ENCODE results near the gene WIPF2. TPM values are rescaled to one million over a fixed set of nuclear protein-coding genes. Genes with fewer than 3 reads are reported as not detected.

The WIPF2 gene
- total and polyA plus RNA-seq, 2 of the 8 experiments (the other 6 are each of a cell fraction or from before 2014, with no cell fraction given), result 6.9 to 25.3 TPM

DNA sequence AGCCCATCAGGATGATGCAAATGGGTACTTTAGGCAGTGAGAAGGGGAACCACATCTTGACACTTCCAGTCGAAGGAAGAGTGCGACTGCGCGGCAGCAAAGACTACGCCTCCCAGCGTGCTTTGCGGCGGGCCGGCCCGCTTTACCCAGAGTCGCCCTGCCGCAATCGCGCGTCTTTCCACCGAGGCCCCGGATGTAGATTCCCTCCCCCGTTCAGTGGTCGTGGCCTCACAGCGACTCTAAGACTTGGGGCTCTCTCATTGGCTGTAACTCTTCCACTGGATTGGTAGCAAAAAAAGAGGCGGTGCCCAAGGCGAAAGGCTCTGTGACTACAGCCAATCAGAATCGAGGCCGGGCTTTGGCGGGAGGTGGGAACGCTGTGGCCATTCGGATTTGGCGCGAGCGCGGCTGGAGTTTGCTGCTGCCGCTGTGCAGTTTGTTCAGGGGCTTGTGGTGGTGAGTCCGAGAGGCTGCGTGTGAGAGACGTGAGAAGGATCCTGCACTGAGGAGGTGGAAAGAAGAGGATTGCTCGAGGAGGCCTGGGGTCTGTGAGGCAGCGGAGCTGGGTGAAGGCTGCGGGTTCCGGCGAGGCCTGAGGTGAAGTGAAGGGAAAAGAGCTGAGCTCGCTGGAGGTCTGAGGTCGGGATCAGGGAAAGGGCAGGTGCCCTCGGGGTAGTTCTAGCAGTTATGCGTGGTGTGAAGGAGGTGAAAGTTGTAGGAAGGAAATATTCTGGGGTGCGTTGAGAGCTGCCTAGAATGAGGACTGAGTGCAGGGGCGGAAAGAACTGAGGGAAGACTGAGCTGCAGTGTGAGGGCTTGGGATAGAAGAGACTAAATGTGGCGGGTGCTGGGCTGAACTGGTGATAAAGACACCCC lies 68.6 kb downstream of the WIPF2 start, which contains the start of gene CDC6 (continued):
- no peak for TF ChIP-seq BRCA1 (IDR thresholded peaks at IDR 0.05; ENCODE audit: low read depth, low read length)
- TF ChIP-seq SP4 (IDR thresholded peaks at IDR 0.05; ENCODE audit: low read length), result peak; percentile 35; the same call in 1 of the 2 replicates
- TF ChIP-seq SP1 (IDR thresholded peaks at IDR 0.05; ENCODE audit: low read depth, low read length), result peak; percentile 78; the same call in 1 of the 2 replicates
- TF ChIP-seq CHD1 (IDR thresholded peaks at IDR 0.05; ENCODE audit: low read depth, low read length), result no peak
- no peak for TF ChIP-seq BACH1 (IDR thresholded peaks at IDR 0.05; ENCODE audit: low read length)
- TF ChIP-seq CTBP2 (IDR thresholded peaks at IDR 0.05; ENCODE audit: borderline replicate concordance, insufficient read depth, insufficient read length, low read length), result no peak
- TF ChIP-seq EP300 (IDR thresholded peaks at IDR 0.05; ENCODE audit: borderline replicate concordance in 1 of 2, low read depth in 2 of 2, low read length in 2 of 2), result no peak
- TF ChIP-seq RNF2 (IDR thresholded peaks at IDR 0.05; ENCODE audit: borderline replicate concordance, low read depth, low read length, missing control alignments, poor library complexity, severe bottlenecking), result no peak
- TF ChIP-seq SIX5 (IDR thresholded peaks at IDR 0.05; ENCODE audit: low read depth, low read length), result peak; percentile 60; the same call in 1 of the 2 replicates
- TF ChIP-seq ASH2L (IDR thresholded peaks at IDR 0.05; ENCODE audit: low read length), result peak; percentile 24
- no peak for TF ChIP-seq JUND (IDR thresholded peaks at IDR 0.05; ENCODE audit: low read length)
- peak; percentile 99 for TF ChIP-seq TAF1 (IDR thresholded peaks at IDR 0.05; ENCODE audit: low read depth, low read length)
- peak; percentile 95 for TF ChIP-seq SAP30 (IDR thresholded peaks at IDR 0.05; ENCODE audit: insufficient read depth, insufficient replicate concordance, low read length)
- TF ChIP-seq PHF8 (conservative IDR thresholded peaks at IDR 0.05; ENCODE audit: low read depth, low read length), result peak; percentile 94
- TF ChIP-seq, protein P1, sequence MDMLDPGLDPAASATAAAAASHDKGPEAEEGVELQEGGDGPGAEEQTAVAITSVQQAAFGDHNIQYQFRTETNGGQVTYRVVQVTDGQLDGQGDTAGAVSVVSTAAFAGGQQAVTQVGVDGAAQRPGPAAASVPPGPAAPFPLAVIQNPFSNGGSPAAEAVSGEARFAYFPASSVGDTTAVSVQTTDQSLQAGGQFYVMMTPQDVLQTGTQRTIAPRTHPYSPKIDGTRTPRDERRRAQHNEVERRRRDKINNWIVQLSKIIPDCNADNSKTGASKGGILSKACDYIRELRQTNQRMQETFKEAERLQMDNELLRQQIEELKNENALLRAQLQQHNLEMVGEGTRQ (IDR thresholded peaks at IDR 0.05; ENCODE audit: low read length), result no peak
- TF ChIP-seq, protein P2, sequence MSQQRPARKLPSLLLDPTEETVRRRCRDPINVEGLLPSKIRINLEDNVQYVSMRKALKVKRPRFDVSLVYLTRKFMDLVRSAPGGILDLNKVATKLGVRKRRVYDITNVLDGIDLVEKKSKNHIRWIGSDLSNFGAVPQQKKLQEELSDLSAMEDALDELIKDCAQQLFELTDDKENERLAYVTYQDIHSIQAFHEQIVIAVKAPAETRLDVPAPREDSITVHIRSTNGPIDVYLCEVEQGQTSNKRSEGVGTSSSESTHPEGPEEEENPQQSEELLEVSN (IDR thresholded peaks at IDR 0.05), result peak; percentile 91
- no peak for TF ChIP-seq CEBPB (IDR thresholded peaks at IDR 0.05; ENCODE audit: low read depth, low read length)
- TF ChIP-seq SUZ12 (IDR thresholded peaks at IDR 0.05; ENCODE audit: low read length), result no peak
- no peak for TF ChIP-seq RBBP5 (IDR thresholded peaks at IDR 0.05; ENCODE audit: borderline replicate concordance, low read depth, low read length)
- no peak for TF ChIP-seq HDAC6 (IDR thresholded peaks at IDR 0.05; ENCODE audit: low read depth, low read length)
- no peak for TF ChIP-seq SIRT6 (IDR thresholded peaks at IDR 0.05; ENCODE audit: low read length)
- peak in 1 of 2 experiments; percentile 39; a peak in 1 of 4 replicates for TF ChIP-seq HDAC2 (IDR thresholded peaks at IDR 0.05; ENCODE audit: borderline replicate concordance in 1 of 2, low read depth in 2 of 2, low read length in 2 of 2)
